ENCODE measurements around the gene GNPTG. TPM values are rescaled to one million over a fixed set of nuclear protein-coding genes. Genes with fewer than 3 reads are reported as not detected.
A peak's percentile ranks its signal among the peaks of the same experiment; 100 is the strongest.

The GNPTG gene
- total and polyA plus RNA-seq, 5 donors = 39.7 to 47.1 (median 43.5) TPM

DNA sequence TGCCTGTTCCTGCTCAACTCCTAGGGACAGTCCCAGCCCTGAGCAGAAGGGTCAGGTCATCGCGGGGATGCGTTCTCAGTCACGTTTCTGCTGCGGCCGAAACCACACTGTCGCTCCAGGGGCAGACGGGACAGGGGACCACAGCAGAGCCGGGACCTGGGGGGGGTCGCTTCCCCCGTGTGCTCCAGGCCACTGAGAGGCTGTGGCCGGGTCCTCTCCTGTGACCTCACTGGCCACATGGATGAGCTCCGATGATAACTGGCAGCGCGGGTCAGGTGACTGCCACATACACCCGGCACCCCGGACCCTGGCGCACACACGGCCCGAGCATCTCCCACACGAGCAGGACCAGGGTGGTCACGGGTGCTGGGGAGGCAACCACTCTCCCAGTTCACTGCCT is 12.8 kb downstream of the GNPTG start:
- no peaks in the 10 kb centered on the region for H3K9me3 ChIP-seq (ENCODE audit: control insufficient read depth, low read length)
- 86% methylated on average over 22 of the region's 22 CpGs for WGBS
- no peaks in the 10 kb centered on the region for H3K27me3 ChIP-seq (ENCODE audit: control insufficient read depth, insufficient read depth)
- ATAC-seq (no peak), DNase-seq (peak in 2 of 3 donors; percentile 55 to 59)
- intact Hi-C loops (cut with DNase I) = no loop called here
- no peak overlapping the region for H3K27ac ChIP-seq (ENCODE audit: low read length)
- H3K4me3 ChIP-seq (ENCODE audit: low read length) = no peak overlapping the region
- H3K4me1 ChIP-seq (ENCODE audit: control insufficient read depth, insufficient read depth, low read length) = no peaks in the 10 kb centered on the region

- Histone ChIP-seq H3K4me1 (ENCODE audit: control insufficient read depth, insufficient read depth, low read length) (no peaks in the 10 kb centered on the region), H3K27me3 (ENCODE audit: control insufficient read depth, insufficient read depth) (no peaks in the 10 kb centered on the region), H3K4me3 (ENCODE audit: low read length) (no peak overlapping the region), H3K9me3 (ENCODE audit: control insufficient read depth, low read length) (no peaks in the 10 kb centered on the region), H3K27ac (ENCODE audit: low read length) (no peak overlapping the region)
- intact Hi-C loops (cut with DNase I) = no loop called here
- DNase-seq = peak in 1 of 3 donors; percentile 58
- ATAC-seq = peak in 1 of 2 donors; percentile 5
- 84% methylated on average over 29 of the region's 29 CpGs for WGBS
These were observed 14.5 kb downstream of the GNPTG start for GRCh38 chr16:1366060-1366711.

DNA sequence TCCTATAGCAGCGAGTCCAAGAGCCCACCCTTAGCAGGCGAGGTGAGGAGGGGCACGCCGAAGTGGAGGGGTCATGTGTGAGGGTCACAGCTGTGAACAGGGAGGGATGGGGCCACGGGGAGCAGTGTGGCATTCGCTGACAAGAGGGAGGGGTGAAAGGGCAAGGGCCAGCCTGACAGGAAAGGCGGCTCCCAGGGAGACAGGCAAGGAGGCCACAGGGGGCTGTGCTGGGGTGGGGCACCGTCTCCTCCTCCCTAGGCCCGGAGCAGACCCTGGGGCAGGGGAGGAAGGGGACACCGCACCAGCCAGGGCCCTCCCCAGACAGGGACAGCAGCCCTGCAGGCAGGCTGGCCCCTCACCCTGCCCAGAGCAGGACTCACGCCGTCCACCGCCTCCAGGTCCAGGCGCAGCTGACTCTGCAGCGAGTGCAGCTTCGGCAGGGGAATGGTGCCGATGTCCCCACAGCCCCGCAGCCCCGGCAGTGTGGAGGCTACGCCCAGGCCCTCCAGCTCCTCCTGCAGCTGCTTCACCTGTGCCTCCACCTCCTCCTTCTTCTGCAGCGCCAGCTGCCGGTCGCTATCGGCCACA is 15.1 kb downstream of the GNPTG start:
- no peaks in the 10 kb centered on the region for H3K9me3 ChIP-seq (ENCODE audit: control insufficient read depth, low read length)
- no peak overlapping the region for H3K4me3 ChIP-seq (ENCODE audit: low read length)
- DNase-seq (peak in 1 of 3 donors; percentile 63), ATAC-seq (peak in 1 of 2 donors; percentile 15)
- no peaks in the 10 kb centered on the region for H3K4me1 ChIP-seq (ENCODE audit: control insufficient read depth, insufficient read depth, low read length)
- WGBS = 84% methylated on average over 24 of the region's 24 CpGs
- no peaks in the 10 kb centered on the region for H3K27me3 ChIP-seq (ENCODE audit: control insufficient read depth, insufficient read depth)
- no peak overlapping the region for H3K27ac ChIP-seq (ENCODE audit: low read length)
- intact Hi-C loops (cut with DNase I) = no loop called here

- no peak for ATAC-seq
These were observed 15.9 kb downstream of the GNPTG start for GRCh38 chr16:1367486-1368174.

GRCh38 chr16:1371054-1371978 is 19.6 kb downstream of the GNPTG start:
- Histone ChIP-seq H3K9me3 (ENCODE audit: control insufficient read depth, low read length) (no peaks in the 10 kb centered on the region), H3K4me1 (ENCODE audit: control insufficient read depth, insufficient read depth, low read length) (no peaks in the 10 kb centered on the region), H3K27me3 (ENCODE audit: control insufficient read depth, insufficient read depth) (no peaks in the 10 kb centered on the region), H3K4me3 (ENCODE audit: low read length) (no peak overlapping the region), H3K27ac (ENCODE audit: low read length) (no peak overlapping the region)
- ATAC-seq = no peak
- intact Hi-C loops (cut with DNase I) = no loop called here
- DNase-seq = peak in 1 of 3 donors; percentile 52
- 88% methylated on average over 33 of the region's 33 CpGs for WGBS

More at GRCh38 chr16:1367486-1368174, 15.9 kb downstream of the GNPTG start:
- Histone ChIP-seq H3K9me3 (ENCODE audit: control insufficient read depth, low read length) (no peaks in the 10 kb centered on the region), H3K27ac (ENCODE audit: low read length) (no peak overlapping the region), H3K27me3 (ENCODE audit: control insufficient read depth, insufficient read depth) (no peaks in the 10 kb centered on the region), H3K4me1 (ENCODE audit: control insufficient read depth, insufficient read depth, low read length) (no peaks in the 10 kb centered on the region), H3K4me3 (ENCODE audit: low read length) (no peak overlapping the region)
- peak in 1 of 3 donors; percentile 41 for DNase-seq
- WGBS = 86% methylated on average over 27 of the region's 27 CpGs
- intact Hi-C loops (cut with DNase I) = no loop called here

GRCh38 chr16:1372292-1372950 is 20.7 kb downstream of the GNPTG start:
- Histone ChIP-seq H3K4me3 (ENCODE audit: low read length) (no peak overlapping the region), H3K9me3 (ENCODE audit: control insufficient read depth, low read length) (no peaks in the 10 kb centered on the region), H3K27me3 (ENCODE audit: control insufficient read depth, insufficient read depth) (no peaks in the 10 kb centered on the region), H3K27ac (ENCODE audit: low read length) (no peak overlapping the region), H3K4me1 (ENCODE audit: control insufficient read depth, insufficient read depth, low read length) (no peaks in the 10 kb centered on the region)
- DNase-seq = peak in 1 of 3 donors; percentile 39
- 94% methylated on average over 17 of the region's 21 CpGs for WGBS
- intact Hi-C loops (cut with DNase I) = no loop called here
- ATAC-seq = no peak

DNA sequence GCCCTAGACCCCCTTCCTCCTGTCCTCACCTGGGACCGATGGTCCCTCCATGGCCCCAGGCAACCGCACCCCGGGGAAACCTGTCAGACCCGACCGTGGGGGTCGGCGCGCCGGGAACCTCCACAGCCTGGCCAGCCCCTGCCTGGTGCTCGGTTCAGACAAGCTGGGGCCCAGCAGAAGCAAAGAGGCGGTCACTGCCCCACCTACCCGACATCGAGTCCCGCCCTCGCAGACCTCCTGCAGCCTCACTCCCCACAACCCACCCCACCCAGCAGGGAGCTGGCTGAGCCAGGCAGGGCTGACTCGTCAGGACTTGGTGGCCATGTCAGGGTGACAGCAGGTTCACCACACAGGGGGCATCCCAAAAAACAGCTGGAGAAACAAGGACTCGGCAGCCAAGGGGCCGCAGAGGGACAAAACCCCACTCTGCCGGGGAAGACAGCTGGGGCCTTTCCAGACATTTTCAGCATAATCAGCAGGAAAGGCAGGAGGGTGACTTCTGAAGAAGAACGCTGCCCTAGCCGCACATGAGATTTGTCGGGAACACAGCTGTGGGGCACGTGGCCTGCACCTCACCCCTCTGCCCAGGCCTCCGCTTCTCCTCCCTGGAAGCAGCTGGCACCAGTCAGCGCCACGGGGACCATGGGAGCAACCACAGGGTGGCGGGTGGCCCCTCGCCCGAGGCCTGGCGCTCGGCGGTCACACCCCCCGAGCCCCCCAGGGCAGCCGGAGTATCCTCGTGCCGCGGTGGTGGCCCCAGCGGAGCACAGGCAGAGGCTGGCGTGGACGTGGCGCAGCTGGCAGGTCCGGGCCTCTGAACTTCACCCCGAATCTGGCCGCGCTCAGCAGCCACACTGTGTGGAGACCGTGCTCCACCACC is 22.9 kb downstream of the GNPTG start:
- no peak overlapping the region for H3K27ac ChIP-seq (ENCODE audit: low read length)
- intact Hi-C loops (cut with DNase I) = no loop called here
- ATAC-seq = no peak
- H3K4me1 ChIP-seq (ENCODE audit: control insufficient read depth, insufficient read depth, low read length) = peaks cover 5% of the 10 kb centered on the region
- 92% methylated on average over 46 of the region's 46 CpGs for WGBS
- H3K9me3 ChIP-seq (ENCODE audit: control insufficient read depth, low read length) = no peaks in the 10 kb centered on the region
- H3K4me3 ChIP-seq (ENCODE audit: low read length) = no peak overlapping the region
- H3K27me3 ChIP-seq (ENCODE audit: control insufficient read depth, insufficient read depth) = no peaks in the 10 kb centered on the region
- peak in 1 of 3 donors; percentile 63 for DNase-seq

DNA sequence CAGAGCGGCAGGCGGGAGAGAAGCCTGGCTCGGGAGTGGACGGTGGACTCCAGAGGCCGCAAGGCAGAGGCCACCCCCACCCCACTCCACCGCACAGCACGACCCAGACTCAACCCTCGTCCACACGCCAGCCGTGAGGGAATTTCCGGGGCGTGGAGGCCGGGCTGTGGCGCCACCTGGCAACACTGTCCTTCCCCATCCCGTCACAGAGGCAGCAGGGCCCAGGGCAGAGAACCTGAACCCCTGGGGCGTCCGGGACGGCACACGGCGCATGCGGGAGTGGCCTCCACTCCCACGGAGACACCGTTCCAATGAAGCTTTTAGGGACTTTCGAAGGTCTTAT is 23.5 kb downstream of the GNPTG start:
- ATAC-seq (no peak), DNase-seq (no peak)
- 90% methylated on average over 24 of the region's 24 CpGs for WGBS
- peaks cover 6% of the 10 kb centered on the region for H3K4me1 ChIP-seq (ENCODE audit: control insufficient read depth, insufficient read depth, low read length)
- intact Hi-C loops (cut with DNase I) = no loop called here
- H3K27ac ChIP-seq (ENCODE audit: low read length) = no peak overlapping the region
- no peaks in the 10 kb centered on the region for H3K27me3 ChIP-seq (ENCODE audit: control insufficient read depth, insufficient read depth)
- no peak overlapping the region for H3K4me3 ChIP-seq (ENCODE audit: low read length)
- no peaks in the 10 kb centered on the region for H3K9me3 ChIP-seq (ENCODE audit: control insufficient read depth, low read length)

- H3K4me1 ChIP-seq (ENCODE audit: control insufficient read depth, insufficient read depth, low read length) = peaks cover 6% of the 10 kb centered on the region
- peak in 1 of 3 donors; percentile 56 for DNase-seq
- no peak overlapping the region for H3K27ac ChIP-seq (ENCODE audit: low read length)
- no peaks in the 10 kb centered on the region for H3K27me3 ChIP-seq (ENCODE audit: control insufficient read depth, insufficient read depth)
- intact Hi-C loops (cut with DNase I) = no loop called here
- ATAC-seq = no peak
- H3K4me3 ChIP-seq (ENCODE audit: low read length) = no peak overlapping the region
- WGBS = 88% methylated on average over 19 of the region's 19 CpGs
- no peaks in the 10 kb centered on the region for H3K9me3 ChIP-seq (ENCODE audit: control insufficient read depth, low read length)
These were observed 24.1 kb downstream of the GNPTG start for GRCh38 chr16:1375741-1376410.

Measured in right cardiac atrium (tissue), 5 donors.